Astrocyte (in vitro differentiated cells and primary cell): ENCODE measurements around the gene TNIK. TPM values are rescaled to one million over a fixed set of nuclear protein-coding genes. Genes with fewer than 3 reads are reported as not detected.

Experiments
- DNase-seq: peaks from one replicate; pipeline ENCODE4 v3.0.0-alpha.2; 2010; ENCODE audit warnings: low read depth
- FAIRE-seq: peaks from 2 replicates; lab custom pipeline; 2011; peaks lifted over from hg19 to GRCh38; lab: Jason Lieb, UNC
- H2AFZ ChIP-seq: 2 replicates; pipeline ENCODE4 v1.6.0; 2012; ENCODE audit warnings: low read depth, low read length, inconsistent platforms
- H3K27ac ChIP-seq: 2 replicates; pipeline ENCODE4 v1.5.1; 2011; ENCODE audit warnings: low read depth, low read length, inconsistent platforms
- H3K27me3 ChIP-seq: 2 replicates; pipeline ENCODE4 v1.6.0; 2011; ENCODE audit warnings: low read length, inconsistent platforms; ENCODE audit not compliant: insufficient read depth
- H3K36me3 ChIP-seq: 2 replicates; pipeline ENCODE4 v1.5.1; 2011; ENCODE audit warnings: low read length, inconsistent platforms; ENCODE audit not compliant: insufficient read depth
- H3K4me1 ChIP-seq: 2 replicates; pipeline ENCODE4 v1.5.1; 2011; ENCODE audit warnings: low read length, inconsistent platforms; ENCODE audit not compliant: insufficient read depth
- H3K4me2 ChIP-seq: 2 replicates; pipeline ENCODE4 v1.6.0; 2012; ENCODE audit warnings: low read length, inconsistent platforms
- H3K4me3 ChIP-seq: 2 replicates; pipeline ENCODE4 v1.5.1; 2011; ENCODE audit warnings: low read depth, mild to moderate bottlenecking, low read length, inconsistent platforms; ENCODE audit not compliant: insufficient read depth
- H3K79me2 ChIP-seq: 2 replicates; pipeline ENCODE4 v1.6.0; 2012; ENCODE audit warnings: mild to moderate bottlenecking, low read length, inconsistent platforms; ENCODE audit not compliant: insufficient read depth
- H3K9ac ChIP-seq: 2 replicates; pipeline ENCODE4 v1.6.0; 2012; ENCODE audit warnings: mild to moderate bottlenecking, low read length, inconsistent platforms
- H3K9me3 ChIP-seq: 2 replicates; pipeline ENCODE4 v1.5.1; 2012; ENCODE audit warnings: low read depth, mild to moderate bottlenecking, low read length, inconsistent platforms; ENCODE audit not compliant: insufficient read depth
- H4K20me1 ChIP-seq: 2 replicates; pipeline ENCODE4 v1.6.0; 2012; ENCODE audit warnings: low read length, inconsistent platforms; ENCODE audit not compliant: insufficient read depth
- H3K27ac Mint-ChIP-seq: one replicate; pipeline ENCODE4 v1.8.0; 2021; ENCODE audit warnings: mild to moderate bottlenecking, mixed read lengths; ENCODE audit not compliant: unreplicated experiment
- H3K27me3 Mint-ChIP-seq: one replicate; pipeline ENCODE4 v1.8.0; 2021; ENCODE audit warnings: low read depth, mixed read lengths; ENCODE audit not compliant: unreplicated experiment
- H3K36me3 Mint-ChIP-seq: one replicate; pipeline ENCODE4 v1.8.0; 2021; ENCODE audit warnings: low read depth, mixed read lengths; ENCODE audit not compliant: unreplicated experiment
- H3K4me1 Mint-ChIP-seq: one replicate; pipeline ENCODE4 v1.8.0; 2021; ENCODE audit warnings: low read depth, mixed read lengths; ENCODE audit not compliant: unreplicated experiment
- H3K4me3 Mint-ChIP-seq: one replicate; pipeline ENCODE4 v1.8.0; 2021; ENCODE audit warnings: mild to moderate bottlenecking, moderate library complexity, mixed read lengths; ENCODE audit not compliant: unreplicated experiment
- H3K9me3 Mint-ChIP-seq: one replicate; pipeline ENCODE4 v1.8.0; 2021; ENCODE audit warnings: mild to moderate bottlenecking, mixed read lengths; ENCODE audit not compliant: unreplicated experiment
- EZH2 ChIP-seq: IDR thresholded peaks from 2 replicates; pipeline ENCODE4 v1.6.1; 2012; ENCODE audit warnings: mild to moderate bottlenecking, low read length, inconsistent platforms; ENCODE audit not compliant: insufficient read depth
- total RNA-seq: library from RNA; stranded (reverse); gene quantifications from 2 replicates; pipeline ENCODE4 v1.2.1, GENCODE V29; 2021
- TF ChIP-seq, protein P1 (sequence below): IDR thresholded peaks from 2 replicates; pipeline ENCODE4 v1.5.1; 2011; ENCODE audit warnings: low read depth, mild to moderate bottlenecking, inconsistent platforms, low read length, moderate library complexity; ENCODE audit not compliant: insufficient read depth

Gene TNIK
- total RNA-seq, 1 donor from 2014 or later, result 70.0 TPM

DNA sequence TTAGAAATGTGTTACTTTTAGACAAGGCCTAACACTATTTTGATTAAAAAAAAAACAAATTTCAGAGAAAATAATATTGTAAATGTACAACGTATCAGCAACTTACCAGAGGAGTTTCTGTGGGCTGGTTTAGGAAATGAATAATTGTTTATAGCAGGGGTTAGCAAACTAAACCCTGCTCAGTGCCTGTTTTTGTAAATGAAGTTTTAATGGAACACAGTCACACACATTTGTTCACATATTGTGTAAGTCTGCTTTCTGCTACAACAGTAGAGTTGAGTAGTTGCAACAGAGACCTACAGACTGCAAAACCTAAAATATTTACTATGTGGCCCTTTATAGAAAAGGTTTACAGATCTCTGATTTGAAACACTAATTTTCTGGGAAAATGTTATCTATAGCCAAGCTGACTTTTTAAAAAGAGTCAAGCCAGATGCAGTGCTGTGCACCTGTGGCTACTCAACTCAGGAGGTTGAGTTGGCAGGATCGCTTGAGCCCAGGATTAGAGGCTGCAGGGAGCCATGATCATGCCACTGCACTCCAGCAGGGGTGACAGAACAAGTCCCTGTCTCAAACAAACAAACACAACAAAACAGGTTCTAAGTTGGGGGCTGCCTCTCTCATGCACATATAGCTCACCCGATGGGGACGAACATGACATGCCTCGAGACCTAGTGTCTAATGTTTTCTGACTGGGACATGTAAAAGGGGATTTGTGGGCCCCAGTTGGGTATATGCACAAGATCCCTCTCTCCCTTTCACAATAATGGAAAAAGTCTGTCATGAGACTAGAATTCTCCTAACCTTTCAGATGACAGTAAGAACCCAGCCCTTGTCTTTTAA, 182.5 kb downstream of the TNIK start:
- H3K4me1 ChIP-seq, result peaks cover under 1% of the 10 kb centered on the region
- peaks cover 5% of the 10 kb centered on the region for H3K36me3 Mint-ChIP-seq
- no peak overlapping the region for H3K4me2 ChIP-seq
- no peak overlapping the region for H3K4me3 Mint-ChIP-seq
- FAIRE-seq (no peak), DNase-seq (no peak)
- H2AFZ ChIP-seq, result no peak overlapping the region
- no peaks in the 10 kb centered on the region for H3K79me2 ChIP-seq
- H3K9ac ChIP-seq, result no peak overlapping the region
- H3K27me3 ChIP-seq, result no peaks in the 10 kb centered on the region
- no peaks in the 10 kb centered on the region for H3K9me3 ChIP-seq
- H3K27me3 Mint-ChIP-seq, result no peaks in the 10 kb centered on the region
- no peaks in the 10 kb centered on the region for H3K9me3 Mint-ChIP-seq
- TF ChIP-seq, protein P1, sequence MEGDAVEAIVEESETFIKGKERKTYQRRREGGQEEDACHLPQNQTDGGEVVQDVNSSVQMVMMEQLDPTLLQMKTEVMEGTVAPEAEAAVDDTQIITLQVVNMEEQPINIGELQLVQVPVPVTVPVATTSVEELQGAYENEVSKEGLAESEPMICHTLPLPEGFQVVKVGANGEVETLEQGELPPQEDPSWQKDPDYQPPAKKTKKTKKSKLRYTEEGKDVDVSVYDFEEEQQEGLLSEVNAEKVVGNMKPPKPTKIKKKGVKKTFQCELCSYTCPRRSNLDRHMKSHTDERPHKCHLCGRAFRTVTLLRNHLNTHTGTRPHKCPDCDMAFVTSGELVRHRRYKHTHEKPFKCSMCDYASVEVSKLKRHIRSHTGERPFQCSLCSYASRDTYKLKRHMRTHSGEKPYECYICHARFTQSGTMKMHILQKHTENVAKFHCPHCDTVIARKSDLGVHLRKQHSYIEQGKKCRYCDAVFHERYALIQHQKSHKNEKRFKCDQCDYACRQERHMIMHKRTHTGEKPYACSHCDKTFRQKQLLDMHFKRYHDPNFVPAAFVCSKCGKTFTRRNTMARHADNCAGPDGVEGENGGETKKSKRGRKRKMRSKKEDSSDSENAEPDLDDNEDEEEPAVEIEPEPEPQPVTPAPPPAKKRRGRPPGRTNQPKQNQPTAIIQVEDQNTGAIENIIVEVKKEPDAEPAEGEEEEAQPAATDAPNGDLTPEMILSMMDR, result no peak
- no peak for TF ChIP-seq EZH2
- H3K4me1 Mint-ChIP-seq, result peaks cover 23% of the 10 kb centered on the region
- no peak overlapping the region for H3K27ac Mint-ChIP-seq
- no peak overlapping the region for H3K27ac ChIP-seq
- H3K36me3 ChIP-seq, result no peaks in the 10 kb centered on the region
- H3K4me3 ChIP-seq, result no peak overlapping the region
- no peaks in the 10 kb centered on the region for H4K20me1 ChIP-seq

DNA sequence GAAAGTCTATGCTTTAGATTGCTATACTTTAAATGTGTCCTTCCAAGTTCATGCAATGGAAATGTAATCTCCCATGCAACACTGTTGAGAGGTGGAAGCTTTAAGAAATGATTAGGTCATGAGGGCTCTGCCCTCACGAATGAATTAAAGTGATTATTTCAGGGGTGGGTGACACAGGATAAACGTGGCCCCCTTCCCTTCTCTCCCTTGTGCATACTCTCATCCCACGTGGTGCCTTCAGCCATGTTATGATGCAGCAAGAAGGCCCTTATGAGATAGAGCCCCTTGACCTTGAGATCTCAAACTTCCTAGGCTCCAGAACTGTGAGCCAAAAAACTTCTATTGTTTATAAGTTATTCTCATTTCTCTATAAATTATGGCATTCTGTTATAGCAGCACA, 183.3 kb downstream of the TNIK start:
- H3K27ac Mint-ChIP-seq, result no peak overlapping the region
- no peaks in the 10 kb centered on the region for H3K79me2 ChIP-seq
- no peaks in the 10 kb centered on the region for H3K9me3 ChIP-seq

More for the DNA sequence above, 183.3 kb downstream of the TNIK start:
- no peaks in the 10 kb centered on the region for H3K27me3 ChIP-seq
- peaks cover 5% of the 10 kb centered on the region for H3K36me3 Mint-ChIP-seq
- FAIRE-seq (no peak), DNase-seq (no peak)
- no peak overlapping the region for H3K4me3 Mint-ChIP-seq
- H3K4me1 Mint-ChIP-seq, result peaks cover 16% of the 10 kb centered on the region
- no peak overlapping the region for H3K9ac ChIP-seq
- H3K27me3 Mint-ChIP-seq, result no peaks in the 10 kb centered on the region
- H3K4me3 ChIP-seq, result no peak overlapping the region
- no peak overlapping the region for H3K4me2 ChIP-seq
- H2AFZ ChIP-seq, result no peak overlapping the region
- H4K20me1 ChIP-seq, result no peaks in the 10 kb centered on the region
- H3K9me3 Mint-ChIP-seq, result no peaks in the 10 kb centered on the region
- no peaks in the 10 kb centered on the region for H3K4me1 ChIP-seq
- TF ChIP-seq, protein P1, result no peak
- TF ChIP-seq EZH2, result no peak
- no peaks in the 10 kb centered on the region for H3K36me3 ChIP-seq
- H3K27ac ChIP-seq, result no peak overlapping the region
